GM19372 (cell line): ENCODE data around the gene VEGFA.
"Not testable (repeated sequence)": the region's sequence is repeated elsewhere in the genome, so short reads cannot be mapped to it uniquely, and the experiment has no call there.

ENCODE experiments used
- ATAC-seq: cut with Tn5 transposase; IDR thresholded peaks from one replicate; pipeline ENCODE4 v1.9.1; 2021; ENCODE audit warnings: mild to moderate bottlenecking, low read depth, moderate library complexity; ENCODE audit not compliant: unreplicated experiment

The VEGFA gene

DNA sequence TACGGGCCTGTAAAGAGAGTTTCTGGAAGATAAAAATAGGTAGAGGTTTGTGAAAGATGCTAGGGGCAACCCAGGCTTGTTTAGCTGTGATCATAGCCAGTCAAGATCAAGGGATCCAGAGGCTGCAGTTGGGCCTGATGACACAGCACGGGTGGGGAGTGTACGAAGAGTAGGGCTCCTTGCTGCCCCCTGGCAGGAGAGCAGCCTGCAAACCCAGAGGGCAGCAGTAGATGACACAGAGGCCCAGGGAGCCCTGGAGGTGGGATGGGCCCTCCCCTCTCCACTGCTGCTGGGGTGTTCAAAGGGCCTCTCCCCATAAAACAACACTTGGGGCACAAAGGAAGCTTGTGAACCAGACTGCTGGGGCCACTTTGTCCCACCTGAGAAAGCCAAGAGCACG, 47.2 kb downstream of the VEGFA start:
- no peak for ATAC-seq

DNA sequence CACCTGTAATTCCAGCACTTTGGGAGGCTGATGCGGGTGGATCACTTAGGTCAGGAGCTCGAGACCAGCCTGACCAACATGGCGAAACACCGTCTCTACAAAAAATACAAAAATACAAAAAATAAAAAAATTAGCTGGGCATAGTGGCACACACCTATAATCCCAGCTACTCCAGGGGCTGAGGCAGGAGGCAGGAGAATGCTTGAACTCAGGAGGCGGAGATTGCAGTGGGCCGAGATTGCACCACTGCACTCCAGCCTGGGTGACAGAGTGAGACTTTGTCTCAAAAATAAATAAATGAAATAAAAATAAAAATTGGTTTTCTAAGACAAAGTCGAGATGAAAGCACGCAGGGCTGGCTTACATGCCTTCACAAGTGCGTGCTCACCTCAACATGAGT, 49.0 kb downstream of the VEGFA start:
- not testable (repeated sequence) for ATAC-seq

DNA sequence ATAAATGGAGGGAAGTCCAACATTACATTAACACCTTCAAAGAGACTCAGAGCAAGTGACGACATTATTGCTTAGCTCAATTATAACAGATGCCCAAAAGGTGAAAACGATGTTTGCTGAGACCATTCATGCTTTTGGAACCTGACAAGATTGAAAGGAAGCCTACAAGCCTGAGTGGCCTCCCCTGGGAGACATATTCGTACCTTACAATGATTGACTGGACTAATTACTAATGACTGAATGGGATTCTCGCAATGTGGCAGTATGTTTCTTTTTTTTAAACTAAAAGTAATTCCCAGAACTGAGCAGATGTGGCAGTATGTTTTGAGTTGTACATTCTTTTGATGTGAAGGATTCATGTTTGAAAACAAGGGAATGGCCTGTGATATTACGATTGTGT, 49.9 kb downstream of the VEGFA start:
- ATAC-seq, result no peak

GRCh38 chr6:43820486-43820885, 50.5 kb downstream of the VEGFA start:
- ATAC-seq, result no peak

DNA sequence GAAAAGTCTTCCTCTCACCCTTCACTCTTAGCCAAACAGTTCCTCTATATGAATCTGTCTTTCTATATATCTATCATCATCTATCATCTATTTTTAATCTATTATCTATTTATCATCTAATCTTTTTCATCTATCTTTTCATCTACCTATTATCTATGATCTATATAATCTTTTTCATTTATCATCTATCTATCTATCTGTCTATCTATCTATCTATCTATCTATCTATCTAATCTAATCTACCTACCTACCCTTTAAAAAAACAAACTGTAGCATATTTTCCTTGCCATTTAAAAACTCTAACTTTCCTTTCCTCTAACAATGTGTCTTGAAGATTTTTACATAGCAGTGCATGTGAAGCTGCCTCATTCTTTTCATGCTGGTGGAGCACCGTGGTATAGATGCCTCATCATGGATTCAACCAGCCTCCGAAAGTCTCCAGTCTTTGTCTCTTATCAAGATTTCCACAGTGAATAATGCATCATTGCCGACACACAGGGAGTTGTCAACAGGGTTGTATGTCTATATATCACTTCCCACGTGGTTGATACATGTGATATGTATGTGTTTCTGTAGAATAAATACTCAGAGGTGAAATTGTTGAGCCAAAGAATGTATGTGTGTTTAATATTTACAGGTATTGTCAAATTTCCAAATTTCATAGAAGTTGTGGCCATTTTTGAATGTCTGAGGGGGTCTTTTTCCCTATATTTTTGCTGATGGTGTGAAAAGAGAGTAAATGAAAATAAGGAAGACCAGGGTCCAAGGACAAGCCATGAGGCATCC, 51.3 kb downstream of the VEGFA start:
- no peak for ATAC-seq

DNA sequence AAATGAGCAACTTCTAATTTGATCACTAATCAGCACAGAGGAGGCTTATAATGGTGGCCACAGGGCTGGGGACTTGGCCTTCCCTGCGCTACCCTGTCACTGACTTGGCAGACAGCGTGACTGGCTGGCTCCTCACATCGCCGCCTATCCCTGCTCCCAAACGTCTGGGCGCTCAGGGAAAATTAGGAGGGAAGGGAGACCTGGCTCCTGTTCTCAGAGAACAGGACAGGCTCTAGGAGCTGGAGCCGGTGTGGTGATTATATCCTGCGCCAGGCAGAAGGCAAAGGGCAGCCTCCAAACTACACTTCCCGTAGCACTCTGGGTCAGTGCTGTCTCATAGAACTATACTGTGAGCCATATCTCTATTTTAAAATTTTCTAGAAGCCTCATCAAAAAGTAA, 53.4 kb downstream of the VEGFA start:
- ATAC-seq, result no peak

DNA sequence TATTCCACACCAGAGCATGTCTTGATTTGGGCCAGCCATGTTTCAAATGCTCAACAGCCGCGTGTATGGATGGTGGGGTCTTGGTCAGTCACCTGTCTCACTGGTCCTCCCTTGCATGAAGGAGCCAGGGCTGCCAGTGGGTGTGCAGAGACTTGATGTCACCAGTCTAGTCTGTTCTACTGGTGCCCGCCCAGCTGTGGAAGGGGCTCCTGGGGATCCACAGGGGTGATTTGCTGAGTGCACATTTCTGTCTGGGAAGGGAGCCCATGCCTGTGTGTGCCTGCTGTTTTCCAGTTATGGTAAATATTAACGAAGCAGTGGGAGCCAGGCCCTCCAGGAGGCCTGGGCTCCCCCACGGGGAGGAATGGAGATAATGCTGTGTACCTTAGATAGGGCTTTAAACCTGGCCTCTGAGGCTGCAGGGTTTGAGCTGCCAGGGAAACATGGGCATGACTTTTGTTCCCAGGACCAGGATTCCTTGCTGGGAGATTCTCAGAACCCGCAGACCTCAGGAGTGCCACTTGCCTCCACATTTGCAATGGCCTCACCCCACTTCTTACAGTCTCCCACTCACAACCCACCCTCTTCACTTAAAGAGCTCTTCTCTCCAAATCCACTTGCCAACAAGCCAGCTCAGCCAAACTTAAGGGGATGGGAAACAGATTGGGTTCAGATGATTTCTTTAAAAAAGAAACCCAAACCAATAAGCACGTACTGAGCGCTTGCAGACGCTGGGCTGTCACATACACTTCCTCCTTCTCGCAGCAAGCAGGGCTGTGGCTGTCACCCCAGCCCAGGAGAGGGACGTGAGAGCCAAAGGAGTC, 54.1 kb downstream of the VEGFA start:
- no peak for ATAC-seq

- no peak for ATAC-seq
Observed at GRCh38 chr6:43824703-43825064, 54.7 kb downstream of the VEGFA start.

GRCh38 chr6:43825187-43826115, 55.4 kb downstream of the VEGFA start:
- ATAC-seq, result no peak

DNA sequence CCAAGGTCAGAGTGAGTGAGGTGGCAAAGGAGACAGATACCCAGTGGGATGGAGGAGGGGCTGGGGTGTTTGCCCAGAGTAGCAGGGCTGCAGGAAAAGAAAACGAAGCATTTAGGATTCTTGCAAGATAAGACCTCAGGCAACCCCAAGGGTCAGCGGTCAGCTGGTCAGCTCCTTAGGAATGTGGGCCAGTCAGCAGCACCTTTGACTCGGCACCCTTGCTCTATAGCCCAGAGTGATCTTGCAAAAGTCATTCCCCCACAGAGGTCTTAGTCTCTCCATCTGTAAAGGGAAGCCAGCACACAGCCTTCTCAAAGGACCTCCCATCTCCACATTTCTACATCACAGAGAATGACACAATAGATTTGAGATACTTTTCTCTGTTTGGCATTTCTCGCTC, 56.7 kb downstream of the VEGFA start:
- ATAC-seq, result no peak

DNA sequence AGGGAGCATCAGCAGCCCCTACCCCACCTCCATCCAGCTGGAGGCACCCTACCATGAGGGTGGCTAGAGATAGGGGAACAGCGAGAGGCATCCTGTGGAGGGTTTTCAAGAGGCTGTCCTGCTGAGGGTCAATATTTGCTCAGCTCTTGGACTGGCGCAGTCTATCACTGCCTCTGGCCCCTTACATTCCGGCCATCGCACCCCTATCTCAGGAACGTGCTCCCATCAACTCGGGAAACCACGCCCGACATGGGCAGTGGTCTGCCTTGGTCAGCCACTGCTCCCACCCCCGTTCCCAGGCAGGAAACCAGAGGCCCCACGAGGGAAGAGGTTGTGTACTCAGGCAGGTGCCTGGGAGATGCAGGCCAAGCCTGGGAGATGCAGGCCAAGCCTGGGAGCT, 57.9 kb downstream of the VEGFA start:
- ATAC-seq, result no peak

GRCh38 chr6:43828711-43829110, 58.7 kb downstream of the VEGFA start:
- no peak for ATAC-seq

GRCh38 chr6:43829470-43829869, 59.5 kb downstream of the VEGFA start:
- ATAC-seq, result no peak

DNA sequence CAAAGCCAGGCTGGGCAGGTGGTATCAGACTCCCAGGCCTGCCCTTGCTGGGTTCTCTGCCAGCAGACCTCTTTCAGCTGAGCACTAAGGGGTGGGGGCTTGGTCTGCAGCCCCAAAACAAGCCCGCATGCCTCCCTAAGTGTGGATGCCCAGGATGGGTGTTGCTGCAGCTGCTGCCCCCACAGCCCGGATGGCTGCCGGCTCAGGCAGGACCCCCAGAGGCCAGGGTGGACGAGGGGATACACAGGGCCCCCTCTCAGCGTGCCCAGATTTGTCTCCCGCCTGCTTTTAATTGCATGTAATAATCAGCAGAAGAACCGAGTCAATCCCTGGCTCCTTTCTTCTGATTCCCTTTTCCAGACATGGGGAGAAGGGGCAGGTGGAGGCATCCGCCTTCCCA, 60.8 kb downstream of the VEGFA start:
- no peak for ATAC-seq

GRCh38 chr6:43831191-43831590, 61.2 kb downstream of the VEGFA start:
- ATAC-seq, result no peak

GRCh38 chr6:43833223-43833995, 63.4 kb downstream of the VEGFA start:
- no peak for ATAC-seq

DNA sequence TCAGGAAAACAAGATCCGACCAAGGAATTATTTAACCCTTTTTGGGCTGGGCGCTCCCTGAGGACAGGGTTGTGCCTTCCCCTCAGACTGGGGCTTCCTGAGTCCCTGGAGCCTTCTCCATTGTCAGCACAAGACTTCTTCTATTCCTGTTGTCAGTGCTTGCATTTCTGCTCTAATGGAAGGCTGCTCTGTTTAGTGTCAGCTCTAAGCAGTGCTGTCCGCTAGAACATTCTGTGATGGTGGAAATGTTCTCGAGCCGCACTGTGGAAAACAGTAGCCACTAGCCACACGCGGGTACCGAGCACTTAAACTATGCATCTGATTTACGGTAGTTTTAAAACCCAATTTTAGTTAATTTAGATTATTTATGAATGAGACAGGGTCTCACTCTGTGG, 64.0 kb downstream of the VEGFA start:
- no peak for ATAC-seq

DNA sequence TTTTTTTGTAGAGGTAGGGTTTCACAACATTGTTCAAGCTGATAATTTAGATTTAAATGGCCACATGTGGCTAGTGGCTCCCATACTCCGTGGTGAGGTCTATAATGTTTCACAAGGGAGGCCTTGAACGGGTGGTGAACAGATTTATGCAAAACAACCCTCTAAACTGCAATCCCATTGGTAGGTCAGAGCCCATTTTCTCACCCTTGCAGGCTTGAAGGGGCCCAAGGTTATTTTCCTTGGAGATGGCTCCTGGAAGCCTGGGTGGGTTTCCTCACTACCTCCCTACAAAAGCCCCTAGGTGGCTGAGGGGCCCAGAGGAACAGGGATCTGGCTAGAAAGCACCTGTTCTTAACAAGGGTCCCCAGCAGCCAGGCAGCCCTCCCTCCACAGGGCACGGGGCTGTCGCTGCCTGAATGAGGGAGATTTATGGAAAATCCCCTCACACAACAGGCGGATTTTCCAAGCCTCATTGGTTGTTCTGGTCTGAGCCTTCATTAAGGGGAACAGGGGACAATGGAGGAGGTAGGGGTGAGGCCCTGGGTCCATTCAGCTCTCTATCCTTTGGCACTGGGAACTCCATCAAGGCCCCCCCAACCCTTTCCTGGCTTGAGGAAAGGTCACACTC, 64.6 kb downstream of the VEGFA start:
- no peak for ATAC-seq

- no peak for ATAC-seq
Observed at GRCh38 chr6:43835872-43836419, 65.9 kb downstream of the VEGFA start.
